SK-N-SH treated with all-trans-retinoic acid at 6 μM for 48 hours (cell line): ENCODE data around the gene SAMD3.
"Not testable (repeated sequence)": the region's sequence is repeated elsewhere in the genome, so short reads cannot be mapped to it uniquely, and the experiment has no call there.

ENCODE experiments used
- PPARA ChIP-seq: fragments of 250-450 bp; sonication (Bioruptor Pico); IDR thresholded peaks from 2 replicates; pipeline ENCODE4 v1.5.0; 2020; ENCODE audit warnings: mild to moderate bottlenecking, borderline replicate concordance
- TOX ChIP-seq: fragments of 250-450 bp; sonication (Bioruptor Pico); IDR thresholded peaks from 2 replicates; pipeline ENCODE4 v1.8.0; 2021; ENCODE audit warnings: mild to moderate bottlenecking, moderate library complexity, borderline replicate concordance
- ZC3H10 ChIP-seq: fragments of 250-450 bp; sonication (Bioruptor Pico); IDR thresholded peaks from 2 replicates; pipeline ENCODE4 v1.5.1; 2021; ENCODE audit warnings: mild to moderate bottlenecking, moderate library complexity

- not testable (repeated sequence) for TF ChIP-seq PPARA (CRISPR knock-in tag); ZC3H10 (CRISPR knock-in tag); TOX
Measured at GRCh38 chr6:130260050-130260462, 37.3 kb upstream of the SAMD3 start.
